ENCODE data around the gene MORN5.

GRCh38 chr9:122113574-122113973 is 46.1 kb upstream of the MORN5 start:
- TF ChIP-seq CTCF (IDR thresholded peaks at IDR 0.05; ENCODE audit: low read depth, low read length): no peak
- TF ChIP-seq POLR2A (IDR thresholded peaks at IDR 0.05; ENCODE audit: extremely low read depth, insufficient read length): no peak
